Measurements from ENCODE around the gene ATP8B3.

ATP8B3 gene

DNA sequence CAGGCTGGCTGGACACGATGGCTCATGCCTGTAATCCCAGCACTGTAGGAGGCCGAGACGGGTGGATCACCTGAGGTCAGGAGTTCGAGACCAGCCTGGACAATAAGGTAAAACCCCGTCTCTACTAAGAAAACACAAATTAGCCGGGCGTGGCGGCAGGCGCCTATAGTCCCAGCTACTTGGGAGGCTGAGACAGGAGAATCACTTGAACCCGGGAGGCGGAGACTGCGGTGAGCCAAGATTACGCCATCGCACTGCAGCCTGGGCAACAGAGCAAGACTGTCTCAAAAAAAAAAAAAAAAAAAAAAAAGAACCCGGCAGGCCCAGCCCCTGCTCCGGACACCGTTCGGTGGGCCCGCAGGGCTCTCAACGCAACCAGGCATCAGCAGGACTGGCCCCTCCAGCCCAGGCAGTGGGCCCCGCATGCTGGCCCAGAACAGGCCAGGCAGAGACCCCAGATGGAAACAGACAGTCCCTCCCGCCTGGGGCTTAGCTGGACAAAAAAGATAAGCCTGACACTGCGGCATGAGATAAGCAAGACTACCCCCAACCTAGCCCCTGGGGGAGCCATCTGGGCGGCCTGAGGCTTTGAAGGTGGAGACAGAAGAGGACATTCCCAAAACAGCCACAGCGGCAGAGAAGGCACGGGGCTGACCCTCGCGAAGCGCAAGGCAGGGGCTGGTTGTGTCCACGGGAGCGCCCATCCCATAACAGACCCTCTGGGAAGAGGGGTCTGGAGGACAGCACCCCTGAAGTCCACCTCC, 24.6 kb upstream of the ATP8B3 start:
- DNase-seq (ENCODE audit: low read depth), result no peak

DNA sequence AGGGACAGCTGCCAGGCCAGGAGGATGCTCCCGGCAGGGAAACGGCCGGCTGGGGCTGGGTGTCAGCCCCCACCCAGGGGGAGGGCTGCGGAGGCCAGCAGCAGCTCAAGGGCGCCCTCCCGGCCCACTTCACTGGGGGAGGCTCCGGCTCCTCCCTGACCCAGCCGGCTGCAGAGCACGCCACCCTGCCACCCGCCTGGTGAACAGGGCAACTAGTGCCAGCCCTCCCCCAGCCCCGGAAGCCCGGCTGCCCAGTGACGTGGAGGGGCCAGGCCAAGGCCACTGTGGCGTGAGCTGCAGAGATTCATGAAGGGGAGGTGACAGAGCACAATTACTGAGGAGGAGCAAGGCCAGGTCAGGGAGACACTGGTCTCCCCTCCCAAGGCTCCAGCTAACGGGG, 21.5 kb upstream of the ATP8B3 start:
- no peak for DNase-seq (ENCODE audit: low read depth)

DNA sequence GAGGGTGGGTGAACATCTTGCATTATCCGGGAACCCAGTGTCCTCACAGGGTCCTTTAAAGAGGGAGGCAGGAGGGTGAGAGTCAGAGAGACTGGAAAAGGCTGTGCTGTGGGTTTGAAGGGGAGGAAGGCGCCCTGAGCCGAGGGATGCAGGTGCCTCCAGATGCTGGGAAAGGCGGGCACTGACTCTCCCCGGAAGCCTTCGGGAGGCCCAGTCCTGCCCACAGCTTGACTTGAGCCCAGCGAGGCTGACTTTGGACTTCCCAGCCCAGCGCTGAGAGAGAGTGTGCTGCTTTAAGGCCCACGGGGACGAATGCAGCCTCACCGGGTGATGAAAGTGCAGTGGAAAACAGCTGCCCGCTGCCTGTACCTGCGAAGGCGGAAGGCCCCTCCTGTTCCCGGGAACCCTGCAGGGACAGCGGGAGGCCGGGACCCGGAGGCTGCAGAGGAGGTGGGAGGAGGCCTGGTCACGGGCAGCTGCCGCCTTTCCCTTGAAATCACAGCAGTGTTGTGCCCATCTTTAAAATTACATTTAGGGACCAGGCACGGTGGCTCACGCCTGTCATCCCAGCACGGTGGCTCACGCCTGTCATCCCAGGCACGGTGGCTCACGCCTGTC, 20.1 kb upstream of the ATP8B3 start:
- DNase-seq (ENCODE audit: low read depth), result no peak

DNA sequence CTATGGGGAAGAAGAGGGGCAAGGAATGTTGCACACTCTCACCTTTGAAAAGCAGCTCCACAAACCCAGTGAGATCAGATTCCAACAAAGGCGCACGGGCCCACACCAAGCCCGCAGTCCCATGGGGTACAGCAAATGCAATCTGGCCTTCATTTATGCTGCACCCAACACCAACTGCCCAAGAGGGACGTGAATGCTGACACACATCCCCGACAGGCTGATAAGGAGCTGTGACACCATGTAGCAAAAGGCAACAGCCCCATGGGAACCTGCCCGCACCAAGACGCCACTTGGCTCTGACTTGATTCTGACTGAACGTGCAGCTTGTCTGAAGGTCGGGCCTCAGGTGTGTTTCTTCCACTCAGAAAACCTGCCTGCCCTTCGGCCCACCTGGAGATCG, 18.9 kb upstream of the ATP8B3 start:
- no peak for DNase-seq (ENCODE audit: low read depth)

DNA sequence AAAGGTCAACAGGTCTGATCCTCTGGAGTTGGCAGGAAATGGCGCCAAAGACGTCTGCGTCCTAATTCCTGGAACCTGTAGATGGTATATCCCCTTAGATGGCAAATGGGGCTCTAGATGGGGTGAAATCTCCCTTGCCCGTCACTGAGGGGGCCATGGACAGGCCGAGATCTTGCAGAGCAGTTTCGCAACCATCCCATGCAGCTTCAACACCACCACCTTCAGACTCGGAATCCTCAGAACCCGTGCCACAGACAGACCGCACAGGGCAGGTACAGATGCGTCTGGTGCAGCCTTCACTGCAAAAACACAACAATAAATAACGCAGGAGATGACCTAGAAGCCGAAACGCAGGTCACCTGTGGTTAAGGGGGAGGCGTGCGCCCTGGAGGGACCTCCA, 18.5 kb upstream of the ATP8B3 start:
- DNase-seq (ENCODE audit: low read depth), result no peak

DNA sequence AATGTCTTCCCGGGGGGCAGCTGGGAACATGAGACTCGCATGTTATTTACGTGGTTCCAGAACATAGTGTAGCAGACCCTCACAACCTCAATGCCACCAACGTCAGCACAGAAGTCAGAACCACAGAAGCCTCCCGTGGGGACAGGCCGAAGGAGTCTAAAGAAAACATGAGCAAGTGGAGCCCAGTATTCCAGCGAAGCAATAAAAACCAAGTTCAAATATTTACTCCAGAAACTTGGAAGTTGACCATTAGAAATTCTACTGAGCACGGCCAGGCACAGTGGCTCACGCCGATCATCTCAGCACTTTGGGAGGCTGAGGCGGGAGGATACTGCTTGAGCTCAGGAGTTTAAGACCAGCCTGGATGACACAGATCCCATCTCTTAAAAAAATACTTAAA, 17.9 kb upstream of the ATP8B3 start:
- DNase-seq (ENCODE audit: low read depth), result no peak

DNA sequence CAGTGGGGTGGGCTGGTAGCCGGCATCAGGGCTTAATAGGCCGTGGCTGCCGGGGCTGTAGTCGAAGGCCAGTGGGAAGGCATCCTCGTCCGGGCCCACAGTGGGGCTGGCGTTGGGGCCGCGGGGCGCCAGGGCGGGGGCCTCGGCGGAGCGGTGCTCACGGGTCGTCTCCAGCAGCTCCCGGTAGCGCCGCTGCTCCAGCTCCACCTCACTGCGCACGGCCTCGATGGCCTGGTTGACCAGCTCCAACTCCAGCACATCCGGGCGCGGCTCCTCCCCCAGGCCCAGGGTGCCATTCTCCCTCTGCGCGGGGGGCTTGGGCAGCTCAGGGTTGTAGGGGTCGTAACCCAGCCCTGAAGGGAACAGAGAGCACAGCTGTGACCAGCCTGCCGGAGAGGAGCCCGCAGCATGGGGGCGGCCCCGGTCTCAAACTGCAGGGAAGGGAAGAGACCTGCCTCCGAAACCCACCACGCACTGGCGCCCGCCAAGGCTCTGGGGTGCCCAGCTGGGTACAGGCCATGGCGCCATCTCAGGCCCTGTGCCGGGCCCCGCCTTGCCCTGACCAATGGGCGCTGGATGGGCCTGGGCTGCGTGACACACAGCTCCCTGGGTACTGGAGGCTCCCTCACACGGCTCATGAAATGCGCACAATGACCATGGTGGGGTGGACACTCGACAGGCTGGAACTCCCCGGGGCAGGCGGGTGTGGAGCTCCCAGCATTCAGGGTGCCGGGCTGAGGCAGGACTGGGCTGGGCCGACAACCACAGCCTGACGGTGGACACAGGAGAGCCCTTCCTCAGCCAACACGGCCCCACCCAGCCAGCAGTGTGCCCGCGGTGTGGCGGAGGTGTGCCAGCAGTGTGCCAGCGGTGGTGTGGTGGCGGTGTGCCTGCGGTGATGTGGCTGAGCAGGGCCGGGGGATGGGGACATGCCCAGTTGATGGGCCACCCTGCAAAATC, 16.5 kb upstream of the ATP8B3 start:
- DNase-seq (ENCODE audit: low read depth), result no peak

DNA sequence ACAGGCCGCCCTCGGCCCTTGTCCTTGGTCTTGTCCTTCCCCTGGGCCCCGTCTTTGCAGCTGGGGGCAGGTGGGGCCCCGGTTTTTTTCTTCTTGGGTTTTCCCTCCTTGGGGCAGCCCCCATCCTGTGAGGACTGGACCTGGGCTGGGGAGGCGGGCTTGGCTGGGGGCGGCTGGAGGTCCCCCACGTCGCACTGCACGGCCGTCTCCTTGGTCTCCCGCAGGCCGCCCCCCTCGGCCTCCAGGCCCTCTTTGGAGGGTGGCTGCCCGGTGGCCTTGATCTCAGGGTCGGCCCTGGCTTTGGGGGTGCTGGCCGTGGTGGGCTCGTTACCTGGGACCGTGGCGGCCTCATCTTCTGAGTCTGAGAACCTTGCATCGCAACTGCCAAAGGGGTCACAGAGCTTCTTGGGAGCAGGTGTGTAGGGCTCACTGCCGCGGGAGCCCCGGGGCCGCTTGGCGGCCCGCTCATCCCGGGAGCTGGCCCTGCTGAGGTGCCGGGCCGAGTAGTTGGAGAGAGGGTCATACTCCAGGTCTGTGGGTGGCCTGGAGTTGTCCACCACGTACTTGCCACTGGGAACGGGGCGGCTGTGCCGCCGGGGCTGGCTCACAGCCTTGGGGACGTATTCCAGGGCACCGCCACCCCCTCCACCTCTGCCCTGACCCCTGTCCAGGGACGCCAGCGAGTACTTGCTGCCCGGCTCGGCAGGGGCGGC, 15.6 kb upstream of the ATP8B3 start:
- no peak for DNase-seq (ENCODE audit: low read depth)

DNA sequence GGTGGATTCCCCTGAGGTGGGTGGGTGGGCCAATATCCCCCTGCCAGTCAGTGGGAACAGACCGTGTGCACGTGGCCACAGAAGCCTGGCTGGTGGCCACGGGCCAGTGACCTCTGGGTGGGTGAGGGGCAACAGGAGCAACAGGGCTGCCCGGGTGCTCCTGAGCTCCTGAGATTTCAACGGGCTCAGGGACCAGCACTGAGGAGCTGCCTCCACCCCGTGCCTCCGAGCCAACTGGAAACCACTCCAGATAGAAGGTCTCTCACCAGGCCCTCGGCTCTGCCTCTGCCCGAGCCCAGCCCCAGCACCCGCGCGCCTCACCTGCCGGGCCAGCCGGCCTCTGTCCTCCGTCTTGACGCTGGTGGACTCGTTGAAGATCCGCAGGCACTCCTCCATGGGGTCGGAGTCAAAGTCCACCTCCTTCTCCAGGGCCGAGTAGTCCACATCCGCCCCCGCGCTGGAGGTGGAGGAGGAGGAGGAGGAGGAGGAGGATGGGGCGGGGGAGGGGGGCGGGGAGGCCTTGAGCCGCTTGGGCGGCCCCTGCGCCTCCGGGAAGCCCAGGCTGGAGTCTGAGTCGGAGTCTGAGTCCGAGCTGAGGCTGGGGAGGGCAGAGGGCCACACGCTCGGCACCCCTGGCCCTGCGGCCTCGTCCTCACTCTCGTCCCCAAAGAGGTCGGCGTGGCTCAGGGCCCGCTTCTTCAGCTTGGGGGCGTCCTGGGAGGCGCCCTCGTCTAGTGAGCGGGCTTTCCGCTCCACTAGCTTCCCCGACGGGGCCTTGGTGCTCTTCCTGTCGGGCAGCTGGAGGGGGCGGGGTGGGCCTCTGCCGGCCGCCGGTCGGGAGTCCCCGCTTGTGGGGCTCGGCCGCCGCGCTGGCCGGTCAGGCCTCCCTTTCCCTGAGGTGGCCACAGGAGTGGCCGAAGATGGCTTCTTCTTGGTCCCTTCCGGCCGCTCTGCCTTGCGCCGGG, 14.8 kb upstream of the ATP8B3 start:
- DNase-seq (ENCODE audit: low read depth), result no peak

DNA sequence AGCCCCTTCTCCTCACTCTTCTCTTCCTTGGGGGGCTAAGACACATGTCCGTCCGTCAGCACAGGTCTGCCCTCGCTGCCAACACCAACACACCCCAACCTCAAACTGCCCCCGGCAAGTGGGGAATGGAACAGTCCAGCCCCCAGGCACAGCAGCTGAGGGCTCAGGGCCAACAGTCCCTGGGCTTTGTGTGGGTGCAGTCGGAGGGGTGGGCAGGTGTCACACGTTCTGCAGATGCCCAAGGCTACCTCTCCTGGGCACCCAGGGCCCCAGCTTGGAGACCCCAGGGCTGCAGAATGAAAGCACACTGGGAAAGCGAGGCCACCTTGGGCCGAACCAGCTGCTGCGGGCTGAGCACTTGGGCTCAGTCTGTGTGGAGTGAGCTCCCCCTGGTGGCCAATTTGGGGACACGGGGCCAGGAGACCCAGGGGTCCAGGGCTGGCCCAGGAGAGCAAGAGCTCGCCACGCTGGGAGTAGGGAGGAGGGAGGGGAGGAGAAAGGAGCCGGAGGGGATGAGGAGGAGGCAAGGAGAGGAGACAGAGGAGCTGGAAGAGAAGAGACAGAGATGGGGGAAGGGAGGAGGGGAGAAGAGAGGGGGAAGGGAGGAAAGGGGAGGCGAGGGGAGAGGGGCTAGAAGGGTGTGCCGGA, 14.0 kb upstream of the ATP8B3 start:
- peak; percentile 78 for DNase-seq (ENCODE audit: low read depth)

DNA sequence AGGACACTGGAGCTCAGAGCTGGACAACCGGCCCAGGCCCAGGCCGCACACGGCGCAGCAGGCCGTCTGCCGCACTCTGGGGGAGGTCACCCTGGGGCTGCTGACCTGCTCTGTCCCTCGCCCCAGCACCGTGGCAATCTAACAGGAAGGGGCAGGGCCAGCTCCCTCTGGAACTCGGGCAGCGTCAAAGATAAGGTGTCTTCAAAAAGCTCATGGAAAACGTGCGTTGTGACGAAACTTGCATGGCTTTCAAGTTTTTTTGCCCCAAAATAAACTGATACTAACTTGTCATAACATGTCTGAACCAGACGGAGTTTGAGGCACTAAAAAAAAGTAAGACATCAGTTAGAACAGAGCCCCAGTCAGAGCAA, 12.2 kb upstream of the ATP8B3 start:
- no peak for DNase-seq (ENCODE audit: low read depth)

DNA sequence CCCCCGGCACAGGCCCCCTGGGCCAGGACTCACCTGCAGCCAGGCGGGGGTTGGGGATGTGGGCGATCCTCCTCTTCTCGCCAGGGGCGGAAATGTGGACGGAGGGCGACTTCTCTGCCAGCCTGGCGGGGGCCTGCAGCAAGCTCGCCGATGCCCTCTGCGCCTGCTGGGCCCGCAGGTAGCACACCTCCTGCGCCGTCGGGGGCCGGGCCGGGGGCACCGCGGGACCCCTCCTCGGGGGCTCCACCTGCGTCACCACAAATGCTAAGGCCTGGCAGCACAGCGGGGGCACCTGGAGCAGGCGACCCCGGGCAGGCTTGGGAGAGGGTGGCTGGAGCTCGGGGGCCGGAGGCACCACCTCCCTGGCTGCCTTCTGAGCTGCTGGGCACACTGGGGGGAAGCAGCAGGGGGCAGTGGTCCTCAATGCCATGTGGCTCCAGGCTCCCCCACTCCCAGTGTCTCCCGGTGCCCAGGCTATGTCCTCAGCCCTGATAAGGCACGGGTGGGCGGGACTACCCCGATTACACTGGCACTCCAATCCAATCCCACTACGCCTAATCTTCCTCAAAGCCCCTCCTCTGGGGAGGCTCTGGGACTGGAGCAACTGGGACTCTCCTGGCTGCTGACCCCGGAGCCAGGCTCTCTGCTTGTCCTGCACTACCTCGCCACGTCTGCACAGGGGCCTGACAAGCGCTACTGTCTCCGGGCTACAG, 11.6 kb upstream of the ATP8B3 start:
- DNase-seq (ENCODE audit: low read depth), result no peak

DNA sequence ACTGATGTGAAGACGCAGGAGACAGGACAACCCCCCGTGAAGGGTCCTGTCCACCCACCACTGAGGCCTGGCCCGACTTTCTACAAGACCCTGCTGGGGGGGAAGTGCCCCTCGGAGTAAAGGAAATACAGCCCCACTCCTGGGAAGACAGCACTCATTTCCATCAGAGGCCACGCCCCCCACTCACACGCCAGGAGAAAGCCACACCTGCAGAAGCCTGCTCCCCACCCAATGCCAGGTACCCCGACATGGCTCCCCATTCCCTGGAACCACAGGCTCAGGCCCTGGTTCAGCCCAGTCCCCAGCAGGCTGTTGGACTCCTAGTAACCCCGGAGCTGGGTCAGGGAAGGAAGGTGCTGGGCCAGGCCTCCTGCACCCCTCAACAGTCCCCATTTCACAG, 10.9 kb upstream of the ATP8B3 start:
- no peak for DNase-seq (ENCODE audit: low read depth)

DNA sequence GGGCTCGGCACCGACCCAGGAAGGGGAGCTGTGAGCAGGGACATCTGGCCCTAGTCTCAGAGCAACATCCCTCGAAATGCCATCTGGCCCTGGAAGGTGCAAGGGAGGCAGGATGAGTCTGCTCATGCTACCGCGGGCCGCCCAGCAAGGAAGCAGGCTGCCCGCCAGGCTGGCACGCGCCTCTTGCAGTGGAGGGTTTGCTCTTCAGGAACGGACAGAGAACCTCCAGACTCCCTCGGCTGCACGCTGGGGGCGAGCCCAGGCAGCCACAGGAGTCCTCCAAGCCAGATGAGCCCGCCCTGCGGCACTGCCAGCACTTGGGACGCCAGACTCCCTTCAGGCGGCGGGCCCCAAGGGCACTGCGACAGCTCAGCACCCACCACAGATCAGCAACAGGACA, 10.1 kb upstream of the ATP8B3 start:
- no peak for DNase-seq (ENCODE audit: low read depth)

DNA sequence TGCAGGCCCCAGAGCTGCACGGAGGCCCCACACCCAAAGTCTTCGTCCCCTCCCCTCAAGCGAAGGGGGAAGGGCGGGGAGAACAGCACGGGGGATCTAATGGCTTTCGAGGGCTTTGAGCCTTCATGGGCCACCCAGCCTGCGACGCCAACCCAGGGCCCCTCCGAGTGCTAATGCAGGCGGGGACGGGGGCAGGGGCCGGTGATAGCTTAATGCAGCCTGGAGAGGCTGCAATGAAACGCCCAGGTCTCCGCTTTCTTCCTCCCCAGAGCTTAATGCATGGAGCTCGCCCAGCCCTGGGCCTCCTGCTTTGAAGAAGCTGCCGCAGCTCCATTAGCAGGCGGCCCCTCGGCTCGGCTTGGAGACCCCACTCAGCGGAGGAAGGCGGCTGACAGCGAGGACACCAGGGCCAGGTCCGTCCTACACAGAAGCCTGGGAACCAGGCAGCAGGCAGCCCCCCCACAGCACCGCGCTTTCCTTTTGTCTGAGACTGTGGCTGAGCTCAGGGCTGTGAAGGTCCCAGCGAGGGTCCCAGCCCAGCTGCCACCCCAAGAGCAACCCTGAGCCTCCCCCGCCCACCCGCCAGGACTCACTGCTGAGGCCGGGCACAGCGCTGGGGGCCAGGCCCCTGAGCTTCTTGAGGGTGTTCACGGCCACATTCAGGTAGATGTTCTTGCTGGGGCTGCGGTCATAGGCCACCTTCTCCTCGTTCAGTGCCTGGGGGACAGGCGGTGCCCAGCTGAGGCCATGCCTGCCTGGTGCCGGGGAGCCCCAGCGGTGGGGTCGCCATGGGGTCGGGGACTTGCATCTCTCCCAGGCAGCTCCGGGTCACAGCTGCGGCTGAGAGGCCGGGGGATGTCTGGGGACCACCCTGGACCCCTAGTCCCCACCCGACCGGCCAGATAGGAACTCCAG, 7.5 kb upstream of the ATP8B3 start:
- no peak for DNase-seq (ENCODE audit: low read depth)

DNA sequence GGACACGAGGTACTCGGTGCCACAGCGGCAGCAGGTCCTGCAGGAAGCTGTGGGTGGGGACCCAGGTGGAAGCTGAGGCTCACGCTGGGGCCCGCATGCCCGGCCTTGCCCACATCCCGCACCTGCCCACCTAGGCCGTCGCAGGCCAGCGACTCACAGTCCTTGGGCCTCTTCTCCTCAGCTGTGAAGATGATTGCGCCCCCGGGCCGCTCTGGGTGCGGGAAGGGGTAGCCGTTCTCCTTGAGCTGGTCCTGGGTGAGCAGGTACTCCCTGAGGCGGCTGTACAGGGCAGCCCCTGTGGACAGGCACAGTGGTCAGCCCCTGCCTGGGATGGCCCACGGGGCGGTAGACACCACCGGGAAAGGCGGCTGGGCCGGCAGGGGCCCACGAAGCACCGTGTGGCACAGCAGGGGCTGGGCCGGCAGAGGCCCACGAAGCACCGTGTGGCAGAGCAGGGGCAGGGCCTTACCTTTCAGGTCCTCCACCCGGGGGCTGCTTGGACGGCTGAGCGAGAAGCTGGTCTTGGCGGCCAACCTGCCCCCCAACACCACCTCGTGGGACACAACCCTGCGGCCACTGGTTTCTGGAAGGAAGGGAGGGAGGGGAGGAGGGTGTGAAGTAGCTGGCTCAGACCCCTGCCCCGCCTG, 6.6 kb upstream of the ATP8B3 start:
- no peak for DNase-seq (ENCODE audit: low read depth)

DNA sequence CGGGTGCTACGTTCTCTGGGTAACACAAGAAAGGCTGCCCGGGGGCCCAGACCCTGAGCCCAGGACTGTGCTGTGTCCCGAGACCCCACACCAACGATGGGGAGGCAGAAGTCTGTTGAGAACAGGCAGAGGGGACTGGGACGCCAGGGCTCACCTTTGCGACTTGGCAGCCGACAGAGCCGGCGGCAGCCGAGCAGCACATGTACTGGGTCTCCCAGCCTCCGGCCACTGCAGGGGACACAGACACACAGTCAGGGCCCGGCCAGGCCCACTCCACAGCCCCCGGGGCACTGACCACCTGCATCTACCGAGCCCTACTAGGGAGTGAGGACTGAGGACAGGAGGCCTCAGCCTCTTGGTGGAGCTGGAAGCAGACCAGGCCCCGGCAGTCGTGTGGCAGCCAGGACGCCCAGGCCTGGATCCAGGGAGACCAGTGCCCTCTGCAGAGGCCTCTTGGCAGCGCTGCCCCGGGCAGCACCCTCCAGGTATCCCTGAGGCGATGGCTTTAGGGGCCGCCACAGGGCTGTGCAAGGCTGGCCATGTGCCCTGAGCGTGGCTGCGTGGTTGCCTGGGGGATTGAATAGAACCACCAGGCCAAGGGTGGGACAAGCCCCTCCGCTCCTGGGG, 5.6 kb upstream of the ATP8B3 start:
- no peak for DNase-seq (ENCODE audit: low read depth)

Measured in activated T-cell treated with anti-CD3 and anti-CD28 coated beads for 1 hour (primary cell).